Fibroblast of gingiva (primary cell): Measurements from ENCODE around the gene POLG2.
"Not testable (repeated sequence)": the region's sequence is repeated elsewhere in the genome, so short reads cannot be mapped to it uniquely, and the experiment has no call there.

Source experiments
- DNase-seq: peaks from one replicate; pipeline ENCODE4 v3.0.0-alpha.2; 2011; ENCODE audit warnings: low read depth

Gene POLG2

GRCh38 chr17:64439956-64440355, 56.9 kb downstream of the POLG2 start:
- no peak for DNase-seq

- not testable (repeated sequence) for DNase-seq
Measured at GRCh38 chr17:64439521-64439920, 57.3 kb downstream of the POLG2 start.

- DNase-seq: no peak
Measured at GRCh38 chr17:64437944-64438525, 58.8 kb downstream of the POLG2 start.

- DNase-seq: no peak
Measured at GRCh38 chr17:64431534-64431933, 65.3 kb downstream of the POLG2 start.

GRCh38 chr17:64430036-64430435, 66.8 kb downstream of the POLG2 start:
- DNase-seq: not testable (repeated sequence)

GRCh38 chr17:64428406-64428805, 68.4 kb downstream of the POLG2 start:
- no peak for DNase-seq
